ENCODE measurements around the gene DNMT3L.

DNA sequence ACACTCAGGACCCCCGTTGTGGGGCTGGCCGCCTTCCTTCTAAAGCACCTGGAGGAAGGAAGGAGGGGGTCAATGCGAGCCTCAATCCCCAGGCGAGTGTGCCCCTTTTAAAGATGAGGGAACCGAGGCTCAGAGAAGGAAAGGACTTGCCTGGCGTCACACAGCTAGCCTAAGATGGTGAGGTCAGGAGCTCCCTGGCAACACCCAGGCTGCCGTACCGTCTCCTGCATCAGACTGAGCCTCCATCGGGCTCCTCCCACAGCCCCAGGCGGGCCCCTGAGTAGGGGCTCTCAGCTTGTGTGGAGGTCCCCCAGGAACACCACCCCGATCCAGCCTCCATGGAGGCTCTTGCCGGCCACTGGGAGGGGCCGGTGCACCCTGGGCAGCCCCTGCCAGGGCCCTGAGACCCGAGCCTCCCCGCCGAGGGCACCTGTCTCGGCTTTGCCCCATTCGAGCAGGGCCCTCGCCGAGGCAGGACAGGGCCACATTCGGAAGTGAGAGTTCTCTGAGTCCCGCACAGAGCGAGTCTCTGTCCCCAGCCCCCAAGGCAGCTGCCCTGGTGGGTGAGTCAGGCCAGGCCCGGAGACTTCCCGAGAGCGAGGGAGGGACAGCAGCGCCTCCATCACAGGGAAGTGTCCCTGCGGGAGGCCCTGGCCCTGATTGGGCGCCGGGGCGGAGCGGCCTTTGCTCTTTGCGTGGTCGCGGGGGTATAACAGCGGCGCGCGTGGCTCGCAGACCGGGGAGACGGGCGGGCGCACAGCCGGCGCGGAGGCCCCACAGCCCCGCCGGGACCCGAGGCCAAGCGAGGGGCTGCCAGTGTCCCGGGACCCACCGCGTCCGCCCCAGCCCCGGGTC is 23.7 kb upstream of the DNMT3L start, which contains the start of gene AIRE:
- TF ChIP-seq, protein P1, sequence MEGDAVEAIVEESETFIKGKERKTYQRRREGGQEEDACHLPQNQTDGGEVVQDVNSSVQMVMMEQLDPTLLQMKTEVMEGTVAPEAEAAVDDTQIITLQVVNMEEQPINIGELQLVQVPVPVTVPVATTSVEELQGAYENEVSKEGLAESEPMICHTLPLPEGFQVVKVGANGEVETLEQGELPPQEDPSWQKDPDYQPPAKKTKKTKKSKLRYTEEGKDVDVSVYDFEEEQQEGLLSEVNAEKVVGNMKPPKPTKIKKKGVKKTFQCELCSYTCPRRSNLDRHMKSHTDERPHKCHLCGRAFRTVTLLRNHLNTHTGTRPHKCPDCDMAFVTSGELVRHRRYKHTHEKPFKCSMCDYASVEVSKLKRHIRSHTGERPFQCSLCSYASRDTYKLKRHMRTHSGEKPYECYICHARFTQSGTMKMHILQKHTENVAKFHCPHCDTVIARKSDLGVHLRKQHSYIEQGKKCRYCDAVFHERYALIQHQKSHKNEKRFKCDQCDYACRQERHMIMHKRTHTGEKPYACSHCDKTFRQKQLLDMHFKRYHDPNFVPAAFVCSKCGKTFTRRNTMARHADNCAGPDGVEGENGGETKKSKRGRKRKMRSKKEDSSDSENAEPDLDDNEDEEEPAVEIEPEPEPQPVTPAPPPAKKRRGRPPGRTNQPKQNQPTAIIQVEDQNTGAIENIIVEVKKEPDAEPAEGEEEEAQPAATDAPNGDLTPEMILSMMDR (IDR thresholded peaks at IDR 0.05; ENCODE audit: low read depth, low read length): no peak
- no peak for TF ChIP-seq POLR2A (IDR thresholded peaks at IDR 0.05; ENCODE audit: extremely low read depth, insufficient read length)
